ENCODE measurements around the gene GALNT2.

DNA sequence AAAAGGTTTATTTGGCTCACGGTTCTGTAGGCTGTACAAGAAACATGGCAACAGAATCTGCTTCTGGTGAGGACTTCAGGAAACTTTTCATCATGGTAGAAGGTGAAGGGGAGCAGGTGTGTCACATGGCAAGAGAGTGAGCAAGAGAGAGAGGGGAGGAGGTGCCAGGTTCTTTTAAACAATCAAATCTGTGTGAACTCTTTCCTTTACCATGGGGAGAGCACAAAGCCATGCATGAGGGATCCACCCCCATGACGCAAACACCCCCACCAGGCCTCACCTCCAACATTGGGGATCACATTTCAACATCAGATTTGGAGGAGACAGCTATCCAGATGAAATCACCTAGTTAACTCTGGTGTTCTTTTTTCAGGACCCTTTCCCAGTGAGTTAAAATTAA, 103.6 kb downstream of the GALNT2 start:
- no peak for TF ChIP-seq SUZ12 (IDR thresholded peaks at IDR 0.05; ENCODE audit: extremely low read depth, insufficient read depth, insufficient read length)
- no peak for TF ChIP-seq ZNF274 (IDR thresholded peaks at IDR 0.05; ENCODE audit: low read depth, low read length)
- TF ChIP-seq YY1 (IDR thresholded peaks at IDR 0.05; ENCODE audit: insufficient read depth, insufficient read length) = no peak
